T-helper 1 cell treated with Interleukin-12 subunit alpha and Interleukin-12 subunit beta and Interleukin-4 antibody, amounts not matched to agents 30 μg/mL and 1 μg/mL, for 36 hours (primary cell): ENCODE data around the gene ELF2.
"Not testable (repeated sequence)": the region's sequence is repeated elsewhere in the genome, so short reads cannot be mapped to it uniquely, and the experiment has no call there.

ENCODE experiments used
- H3K27ac Mint-ChIP-seq: one replicate; pipeline ENCODE4 v1.8.0; 2021; ENCODE audit warnings: mild to moderate bottlenecking, mixed read lengths
- H3K27me3 Mint-ChIP-seq: one replicate; pipeline ENCODE4 v1.8.0; 2021; ENCODE audit warnings: low read depth, mixed read lengths
- H3K36me3 Mint-ChIP-seq: one replicate; pipeline ENCODE4 v1.8.0; 2021; ENCODE audit warnings: low read depth, mixed read lengths
- H3K4me1 Mint-ChIP-seq: one replicate; pipeline ENCODE4 v1.8.0; 2021; ENCODE audit warnings: low read depth, mixed read lengths
- H3K4me3 Mint-ChIP-seq: one replicate; pipeline ENCODE4 v1.8.0; 2021; ENCODE audit warnings: mild to moderate bottlenecking, moderate library complexity, mixed read lengths
- H3K9me3 Mint-ChIP-seq: one replicate; pipeline ENCODE4 v1.8.0; 2021; ENCODE audit warnings: mixed read lengths

The ELF2 gene

DNA sequence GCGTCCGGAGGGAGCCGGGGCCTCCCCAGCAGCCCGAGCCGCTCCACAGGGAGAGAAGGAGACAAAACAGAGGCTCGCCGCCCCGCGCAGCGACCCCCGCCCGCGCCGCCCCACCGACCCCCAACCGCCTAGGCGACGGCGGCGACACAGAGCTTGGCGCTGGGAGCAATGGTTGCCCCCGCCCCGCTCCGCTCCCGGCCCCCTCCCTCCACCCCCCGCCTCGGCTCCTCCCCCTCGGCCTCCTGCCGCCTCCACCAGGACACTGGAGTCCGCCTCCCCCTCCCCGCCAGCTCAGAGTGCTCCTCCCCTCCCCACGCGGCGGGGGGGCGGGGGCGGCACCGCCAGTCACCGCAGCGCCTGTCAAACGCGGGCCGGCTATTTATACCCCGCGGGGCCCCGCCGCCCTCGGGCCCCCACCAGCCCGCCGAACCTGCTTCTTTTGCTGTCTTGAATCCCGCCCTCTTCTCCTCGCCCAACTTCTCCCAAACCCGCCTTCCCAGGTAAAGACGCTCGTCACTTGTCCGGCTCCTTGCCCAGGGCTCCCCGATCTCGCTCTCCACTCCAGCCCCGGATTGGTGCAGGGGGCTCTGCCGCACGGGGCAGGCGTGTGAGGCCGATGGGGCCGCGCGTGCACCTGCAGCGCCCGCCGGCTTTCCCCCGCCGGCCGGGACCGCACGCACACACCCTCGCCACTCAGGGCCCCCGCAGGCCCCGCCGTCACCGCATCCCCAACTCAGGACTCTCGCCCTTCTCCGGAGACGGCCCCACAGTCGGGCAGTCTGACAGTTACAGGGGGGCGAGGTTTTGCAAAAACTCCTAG is at the start of gene ELF2:
Gene ELF2 (minus strand): TSS at position 170 of the 820 bp plus-strand sequence. CDS start 39,517 bp downstream, outside the sequence.
- Mint-ChIP-seq H3K27ac (peak within 1 kb of the TSS; percentile 97), H3K27me3 (peaks cover 37% of the 10 kb centered on the region), H3K9me3 (no peaks in the 10 kb centered on the region), H3K4me3 (peak within 1 kb of the TSS; percentile 93), H3K4me1 (peaks cover 19% of the 10 kb centered on the region), H3K36me3 (no peaks in the 10 kb centered on the region)

DNA sequence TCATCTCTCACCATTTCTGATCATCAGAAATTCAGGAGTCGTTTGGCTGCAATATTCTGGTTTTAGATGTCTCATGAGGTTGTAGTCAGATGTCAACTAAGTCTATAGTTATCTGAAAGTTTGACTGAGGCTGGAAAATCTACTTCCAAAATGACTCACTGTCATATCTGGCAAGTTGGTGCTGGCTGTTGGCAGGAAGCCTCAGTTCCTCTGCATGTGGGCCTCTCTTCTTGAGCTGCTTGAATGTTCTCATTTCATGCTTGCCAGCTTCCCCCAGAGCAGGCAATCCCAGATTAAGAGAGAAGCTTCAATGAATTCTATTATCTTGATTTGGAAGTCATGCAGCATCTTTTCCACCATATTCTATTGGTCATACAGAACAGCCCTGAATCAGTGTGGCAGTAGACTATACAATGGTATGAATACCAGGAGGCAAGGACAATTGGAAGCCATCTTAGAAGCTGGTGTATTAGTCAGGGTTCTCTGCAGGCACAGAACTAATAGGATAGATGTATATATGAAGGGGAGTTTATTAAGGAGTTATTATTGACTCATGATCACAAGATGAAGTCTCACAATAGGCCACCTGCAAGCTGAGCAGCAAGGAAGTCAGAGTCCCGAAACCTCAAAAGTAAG is 46.8 kb upstream of the ELF2 start:
- Mint-ChIP-seq H3K36me3 (no peaks in the 10 kb centered on the region), H3K4me1 (peaks cover 10% of the 10 kb centered on the region), H3K9me3 (no peaks in the 10 kb centered on the region), H3K27ac (no peak overlapping the region), H3K27me3 (no peaks in the 10 kb centered on the region), H3K4me3 (no peak overlapping the region)

DNA sequence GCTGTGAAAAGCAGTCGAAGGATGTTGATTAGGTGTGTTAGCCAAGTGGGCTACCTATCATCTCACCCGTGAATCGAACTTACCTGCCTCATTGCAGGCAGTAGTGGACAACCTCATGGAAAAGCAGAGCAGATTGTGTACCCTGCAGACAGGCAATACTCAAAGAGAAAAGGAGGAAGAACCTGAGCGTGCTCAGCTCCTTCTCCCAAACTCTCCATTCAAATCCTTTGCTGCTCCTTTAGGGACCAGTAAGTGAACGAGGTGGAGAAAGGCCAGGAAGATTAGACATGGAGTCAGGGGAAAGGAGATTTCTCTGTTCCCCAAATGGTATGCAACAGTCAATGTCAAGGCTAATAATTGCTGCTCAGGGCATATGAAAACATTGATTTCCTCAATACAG is 45.2 kb upstream of the ELF2 start:
- Mint-ChIP-seq H3K27me3 (no peaks in the 10 kb centered on the region), H3K4me1 (peaks cover 10% of the 10 kb centered on the region), H3K4me3 (no peak overlapping the region), H3K36me3 (no peaks in the 10 kb centered on the region), H3K9me3 (no peaks in the 10 kb centered on the region), H3K27ac (no peak overlapping the region)

DNA sequence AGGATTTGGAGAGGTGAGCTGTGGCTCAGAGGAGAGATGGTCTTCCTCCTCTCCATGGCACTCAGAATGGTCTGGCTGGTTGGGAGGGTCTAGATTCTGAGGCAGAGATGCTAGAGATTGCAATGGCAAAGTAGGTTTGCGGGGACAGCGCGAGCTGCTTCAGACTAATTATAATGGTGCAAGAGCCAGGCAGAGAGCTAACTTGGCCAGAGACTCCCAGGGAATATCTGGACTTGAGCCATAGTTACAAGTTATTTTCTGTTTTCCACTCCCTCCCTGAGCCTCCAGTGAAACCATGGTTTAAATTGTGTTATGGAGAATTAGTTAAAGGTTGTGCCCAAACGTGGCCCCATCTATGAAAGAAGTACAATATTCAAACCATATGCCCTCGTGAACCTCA is 44.7 kb upstream of the ELF2 start:
- Mint-ChIP-seq H3K27me3 (no peaks in the 10 kb centered on the region), H3K36me3 (no peaks in the 10 kb centered on the region), H3K4me1 (peaks cover 10% of the 10 kb centered on the region), H3K4me3 (no peak overlapping the region), H3K27ac (no peak overlapping the region), H3K9me3 (no peaks in the 10 kb centered on the region)

DNA sequence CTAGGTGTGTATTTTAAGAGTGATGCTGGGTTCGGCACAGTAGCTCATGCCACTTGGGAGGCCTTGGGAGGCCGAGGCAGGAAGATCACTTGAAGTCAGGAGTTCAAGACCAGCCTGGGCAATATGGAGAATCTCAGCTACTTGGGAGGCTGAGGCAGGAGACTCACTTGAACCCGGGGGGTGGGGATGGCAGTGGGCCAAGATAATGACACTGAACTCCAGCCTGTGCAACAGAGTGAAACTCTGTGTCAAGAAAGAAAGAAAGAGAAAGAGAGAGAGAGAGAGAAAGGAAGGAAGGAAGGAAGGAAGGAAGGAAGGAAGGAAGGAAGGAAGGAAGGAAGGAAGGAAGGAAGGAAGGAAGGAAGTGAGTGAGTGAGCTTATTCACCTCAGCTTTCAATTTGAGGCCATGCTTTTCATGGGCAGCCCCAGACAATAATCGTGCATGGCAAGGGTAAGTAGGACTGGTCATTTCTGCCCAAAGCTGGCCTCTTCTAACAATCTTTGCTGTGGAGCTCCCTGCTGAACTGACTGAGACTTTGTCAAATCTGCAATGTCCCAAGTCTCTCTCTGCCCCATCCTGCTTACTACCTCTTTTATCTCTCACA is 42.5 kb upstream of the ELF2 start:
- no peaks in the 10 kb centered on the region for H3K9me3 Mint-ChIP-seq
- H3K27ac Mint-ChIP-seq = peak overlapping the region; percentile 57
- H3K4me1 Mint-ChIP-seq = peaks cover 10% of the 10 kb centered on the region
- no peak overlapping the region for H3K4me3 Mint-ChIP-seq
- H3K36me3 Mint-ChIP-seq = no peaks in the 10 kb centered on the region
- no peaks in the 10 kb centered on the region for H3K27me3 Mint-ChIP-seq

DNA sequence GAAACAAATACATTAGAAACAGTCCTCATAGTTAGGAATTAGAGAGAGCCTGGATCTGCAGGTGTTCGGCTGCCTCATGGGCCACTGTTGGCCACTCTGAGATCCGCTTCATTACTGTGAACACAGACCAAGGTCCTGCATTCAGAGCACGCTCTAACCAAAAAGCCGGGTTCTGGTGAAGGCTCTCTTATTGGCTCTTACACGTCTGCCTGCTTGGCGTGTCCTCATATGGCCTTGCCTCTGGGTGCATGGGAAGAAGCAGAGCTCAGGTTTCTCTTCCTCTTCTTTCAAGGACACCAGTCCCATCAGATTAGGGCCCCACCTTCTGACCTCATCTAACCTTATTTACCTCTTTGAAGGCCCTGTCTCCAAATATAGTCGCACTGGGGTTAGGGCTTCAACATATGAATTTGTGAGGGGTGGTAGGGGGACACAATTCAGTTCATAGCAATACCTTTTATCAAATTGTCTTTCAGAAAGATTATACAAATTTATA is 37.1 kb upstream of the ELF2 start:
- H3K27ac Mint-ChIP-seq = no peak overlapping the region
- H3K27me3 Mint-ChIP-seq = no peaks in the 10 kb centered on the region
- H3K36me3 Mint-ChIP-seq = no peaks in the 10 kb centered on the region
- H3K9me3 Mint-ChIP-seq = no peaks in the 10 kb centered on the region
- no peaks in the 10 kb centered on the region for H3K4me1 Mint-ChIP-seq
- no peak overlapping the region for H3K4me3 Mint-ChIP-seq

DNA sequence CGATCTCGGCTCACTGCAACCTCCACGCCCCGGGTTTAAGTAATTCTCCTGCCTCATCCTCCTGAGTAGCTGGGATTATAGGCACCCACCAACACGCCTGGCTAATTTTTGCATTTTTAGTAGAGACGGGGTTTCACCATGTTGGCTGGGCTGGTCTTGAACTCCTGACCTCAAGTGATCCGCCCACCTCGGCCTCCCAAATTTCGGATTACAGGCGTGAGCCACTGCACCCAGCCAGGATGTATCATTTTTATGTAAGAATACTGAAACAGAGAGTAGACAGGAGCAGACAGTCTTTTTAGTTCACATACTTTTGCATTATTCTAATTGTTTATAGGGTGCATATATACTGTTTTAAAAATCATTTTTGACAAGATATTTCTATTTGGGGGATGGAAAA is 36.6 kb upstream of the ELF2 start:
- not testable (repeated sequence) for H3K4me1 Mint-ChIP-seq, H3K4me3 Mint-ChIP-seq, H3K9me3 Mint-ChIP-seq, H3K27ac Mint-ChIP-seq, H3K27me3 Mint-ChIP-seq, H3K36me3 Mint-ChIP-seq

DNA sequence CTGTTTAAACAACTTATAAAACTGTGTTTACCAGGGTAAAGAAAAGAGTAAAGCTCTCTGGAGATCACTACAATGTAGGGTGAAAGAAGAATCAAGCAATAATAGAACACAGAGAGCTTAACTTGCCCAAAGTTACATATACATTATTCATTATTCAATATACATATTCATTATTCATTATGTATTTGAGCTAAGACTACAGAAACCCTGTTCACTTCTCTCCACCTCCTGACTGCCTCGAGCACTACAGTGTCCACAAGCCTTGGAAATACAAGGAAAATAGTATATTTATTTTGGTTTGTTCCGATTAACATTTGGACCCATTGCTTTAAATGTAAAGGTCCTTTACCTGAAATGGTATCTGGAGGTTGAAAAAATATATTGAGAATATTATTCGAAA is 35.9 kb upstream of the ELF2 start:
- Mint-ChIP-seq H3K9me3 (no peaks in the 10 kb centered on the region), H3K27ac (no peak overlapping the region), H3K36me3 (no peaks in the 10 kb centered on the region), H3K27me3 (no peaks in the 10 kb centered on the region), H3K4me1 (peaks cover 3% of the 10 kb centered on the region), H3K4me3 (no peak overlapping the region)

DNA sequence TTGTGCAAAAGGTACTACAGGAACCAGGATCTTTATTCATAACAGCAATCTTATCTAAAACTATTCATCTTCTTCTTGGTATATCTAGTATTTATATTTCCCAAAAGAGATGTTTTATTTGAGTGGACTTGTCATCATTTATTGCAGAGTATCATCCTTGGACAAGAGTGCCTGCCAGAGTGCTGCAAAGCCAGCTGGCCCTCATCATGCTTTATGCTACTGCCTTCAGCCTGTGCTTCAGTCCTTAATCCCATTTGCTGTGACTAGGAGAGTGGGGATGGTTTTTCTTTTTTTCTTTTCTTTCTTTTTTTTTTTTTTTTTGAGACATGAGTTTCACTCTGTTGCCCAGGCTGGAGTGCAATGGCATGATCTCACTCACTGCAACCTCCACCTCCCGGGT is 33.5 kb upstream of the ELF2 start:
- H3K4me3 Mint-ChIP-seq = no peak overlapping the region
- H3K27ac Mint-ChIP-seq = no peak overlapping the region
- H3K36me3 Mint-ChIP-seq = no peaks in the 10 kb centered on the region
- H3K4me1 Mint-ChIP-seq = peaks cover 3% of the 10 kb centered on the region
- peaks cover 9% of the 10 kb centered on the region for H3K27me3 Mint-ChIP-seq
- no peaks in the 10 kb centered on the region for H3K9me3 Mint-ChIP-seq

DNA sequence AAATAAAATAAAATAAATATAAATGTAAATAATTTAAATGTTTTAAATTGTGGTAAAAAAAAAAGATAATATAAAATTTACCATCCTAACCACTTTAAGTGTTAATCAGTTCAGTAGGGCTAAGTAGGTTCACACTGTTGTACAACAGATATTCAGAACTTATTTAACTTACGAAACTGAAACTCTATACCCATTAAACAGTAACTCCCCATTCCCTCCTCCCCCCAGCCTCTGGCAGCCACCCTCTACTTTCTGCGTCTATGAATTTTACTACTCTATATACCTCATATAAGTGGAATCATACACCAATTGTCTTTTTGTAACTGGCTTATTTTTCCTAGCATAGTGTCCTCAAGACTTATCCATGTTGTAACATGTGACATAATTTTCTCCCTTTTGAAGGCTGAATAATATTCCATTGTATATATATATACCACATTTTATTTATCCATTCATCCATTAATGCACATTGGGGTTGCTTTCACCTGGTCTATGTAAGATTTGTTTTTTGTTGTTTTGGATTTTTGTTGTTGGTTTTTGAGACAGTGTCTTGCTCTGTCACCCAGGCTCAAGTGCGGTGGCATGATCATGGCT is 32.5 kb upstream of the ELF2 start:
- H3K4me1 Mint-ChIP-seq = peaks cover 3% of the 10 kb centered on the region
- H3K4me3 Mint-ChIP-seq = no peak overlapping the region
- H3K27ac Mint-ChIP-seq = no peak overlapping the region
- no peaks in the 10 kb centered on the region for H3K36me3 Mint-ChIP-seq
- peaks cover 9% of the 10 kb centered on the region for H3K27me3 Mint-ChIP-seq
- H3K9me3 Mint-ChIP-seq = no peaks in the 10 kb centered on the region

DNA sequence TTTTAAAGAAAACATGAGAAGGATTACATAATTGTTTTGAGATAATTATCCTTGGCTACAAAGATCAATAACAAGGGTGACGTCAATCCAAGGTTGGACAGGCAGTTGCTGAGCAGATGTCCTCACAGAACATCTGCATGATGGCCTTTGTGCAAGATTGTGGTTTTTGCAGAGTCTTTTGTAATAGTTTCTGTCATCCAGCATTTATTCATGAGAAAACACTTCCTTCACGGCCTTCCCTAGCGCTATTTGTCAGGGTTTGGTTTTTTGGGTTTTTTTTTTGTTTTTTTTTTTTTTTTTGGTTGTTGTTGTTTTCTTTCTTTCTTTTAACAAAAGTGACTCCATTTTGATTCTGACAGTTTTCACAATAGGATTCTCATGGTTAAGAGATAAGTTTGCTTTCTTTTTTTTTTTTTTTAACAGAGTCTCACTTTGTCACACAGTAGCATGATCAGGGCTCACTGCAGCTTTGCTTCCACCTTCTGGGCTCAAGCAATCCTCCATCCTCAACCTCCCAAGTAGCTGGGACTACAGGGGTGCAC is 31.5 kb upstream of the ELF2 start:
- Mint-ChIP-seq H3K27ac (no peak overlapping the region), H3K36me3 (no peaks in the 10 kb centered on the region), H3K4me1 (peaks cover 3% of the 10 kb centered on the region), H3K9me3 (no peaks in the 10 kb centered on the region), H3K27me3 (peaks cover 9% of the 10 kb centered on the region), H3K4me3 (no peak overlapping the region)

DNA sequence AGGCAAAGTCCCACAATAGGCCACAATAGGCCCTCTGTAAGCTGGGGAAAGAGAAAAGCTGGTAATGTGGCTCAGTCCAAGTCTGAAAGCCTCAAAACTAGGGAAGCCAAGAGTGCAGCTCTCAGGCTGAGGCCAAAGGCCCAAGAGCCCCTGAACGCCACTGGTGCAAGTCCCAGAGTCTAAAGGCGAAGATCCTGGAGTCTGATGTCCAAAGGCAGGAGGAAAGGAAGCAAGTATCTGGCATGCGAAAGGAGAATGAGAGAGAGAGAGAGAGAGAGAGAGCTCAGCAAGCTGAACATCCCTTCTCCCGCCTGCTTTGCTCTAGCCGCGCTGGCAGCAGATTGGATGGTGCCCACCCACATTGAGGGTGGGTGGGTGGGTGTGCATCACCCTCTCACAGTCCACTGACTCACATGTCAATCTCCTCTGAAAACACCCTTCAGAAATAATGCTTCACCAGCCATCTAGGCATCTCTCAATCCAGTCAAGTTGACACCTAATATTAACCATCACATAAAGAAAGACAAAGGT is 30.9 kb upstream of the ELF2 start:
- Mint-ChIP-seq H3K36me3 (no peaks in the 10 kb centered on the region), H3K9me3 (no peaks in the 10 kb centered on the region), H3K4me1 (peaks cover 3% of the 10 kb centered on the region), H3K4me3 (no peak overlapping the region), H3K27me3 (peaks cover 9% of the 10 kb centered on the region), H3K27ac (no peak overlapping the region)

DNA sequence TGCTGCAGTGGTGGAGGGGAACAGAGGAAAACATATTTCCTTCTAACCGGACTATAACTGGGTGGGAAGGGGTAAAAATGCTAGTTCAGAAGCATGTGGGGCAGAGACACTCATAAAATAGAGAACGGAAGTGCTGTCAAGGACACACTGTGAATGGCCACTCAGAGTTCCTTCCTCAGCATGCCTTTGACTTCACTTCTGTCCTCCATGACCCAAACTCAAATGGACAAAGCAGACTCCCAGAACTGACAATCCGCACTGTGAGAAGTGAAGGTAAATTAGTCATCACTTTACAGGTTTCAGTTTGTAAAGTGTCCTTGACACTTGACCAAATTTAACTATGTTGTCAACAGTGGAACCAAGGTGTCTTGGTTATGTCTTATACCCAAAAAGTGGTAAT is 30.2 kb upstream of the ELF2 start:
- no peaks in the 10 kb centered on the region for H3K36me3 Mint-ChIP-seq
- H3K27ac Mint-ChIP-seq = no peak overlapping the region
- peaks cover 3% of the 10 kb centered on the region for H3K4me1 Mint-ChIP-seq
- H3K4me3 Mint-ChIP-seq = no peak overlapping the region
- no peaks in the 10 kb centered on the region for H3K9me3 Mint-ChIP-seq
- peaks cover 9% of the 10 kb centered on the region for H3K27me3 Mint-ChIP-seq

DNA sequence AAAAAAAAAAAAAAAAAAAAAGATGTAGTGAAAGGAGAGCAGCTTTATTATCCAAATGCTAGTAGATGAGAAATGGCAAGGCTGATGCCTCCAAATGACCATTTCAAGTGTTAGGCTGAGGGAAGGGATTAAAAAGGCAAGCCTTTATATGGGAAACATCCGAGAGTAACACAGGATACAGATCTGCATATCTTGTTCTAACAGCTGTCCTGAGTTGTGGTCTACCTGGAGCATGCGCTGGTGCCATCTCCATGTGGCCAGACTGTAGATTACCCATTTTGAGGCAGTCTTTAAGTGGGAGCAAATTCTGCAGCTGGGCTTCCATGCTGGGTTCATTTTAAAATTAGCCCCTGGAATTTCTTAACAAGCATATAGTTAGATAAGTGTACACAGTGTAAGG is 26.0 kb upstream of the ELF2 start:
- H3K9me3 Mint-ChIP-seq = no peaks in the 10 kb centered on the region
- no peak overlapping the region for H3K4me3 Mint-ChIP-seq
- H3K27me3 Mint-ChIP-seq = peaks cover 35% of the 10 kb centered on the region
- no peaks in the 10 kb centered on the region for H3K4me1 Mint-ChIP-seq
- H3K27ac Mint-ChIP-seq = no peak overlapping the region
- no peaks in the 10 kb centered on the region for H3K36me3 Mint-ChIP-seq
